ENCODE data around the gene IFT122. TPM values are rescaled to one million over a fixed set of nuclear protein-coding genes. Genes with fewer than 3 reads are reported as not detected.
A peak's percentile ranks its signal among the peaks of the same experiment; 100 is the strongest.

IFT122 gene
- total and polyA plus RNA-seq, 8 donors, result 15.3 to 37.1 (median 21.8) TPM

DNA sequence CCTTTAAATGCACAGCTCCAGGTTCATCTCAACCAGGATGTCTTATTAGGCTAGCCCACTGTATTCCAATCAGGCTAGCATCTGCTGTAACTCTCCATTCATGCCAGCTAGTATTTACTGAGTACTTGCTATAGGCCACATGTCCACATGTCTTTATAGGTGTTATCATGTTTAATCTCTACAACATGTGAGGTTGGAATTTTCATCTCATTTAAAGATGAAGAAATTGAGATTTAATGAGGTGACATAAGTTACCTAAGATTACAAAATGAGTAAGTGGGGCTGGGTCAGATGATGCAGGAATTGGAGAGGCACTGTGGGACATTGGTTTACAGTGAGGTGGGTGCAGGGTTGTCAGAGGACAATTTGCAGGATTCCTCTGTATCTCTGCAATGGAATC lies 2.9 kb downstream of the IFT122 start:
- Histone ChIP-seq H3K4me1 (peaks cover 40 to 64% (median 62%) of the 10 kb centered on the region in 3 donors), H3K27ac (peak overlapping the region in 1 of 4 donors; percentile 84), H3K36me3 (no peaks in the 10 kb centered on the region), H3K27me3 (no peaks in the 10 kb centered on the region), H3K4me3 (no peak overlapping the region), H3K9me3 (no peaks in the 10 kb centered on the region)
- DNase-seq, result no peak
- intact Hi-C loops (cut with DNase I), result no loop called here
- ATAC-seq, result no peak
- FAIRE-seq, result no peak
- TF ChIP-seq, protein P1, sequence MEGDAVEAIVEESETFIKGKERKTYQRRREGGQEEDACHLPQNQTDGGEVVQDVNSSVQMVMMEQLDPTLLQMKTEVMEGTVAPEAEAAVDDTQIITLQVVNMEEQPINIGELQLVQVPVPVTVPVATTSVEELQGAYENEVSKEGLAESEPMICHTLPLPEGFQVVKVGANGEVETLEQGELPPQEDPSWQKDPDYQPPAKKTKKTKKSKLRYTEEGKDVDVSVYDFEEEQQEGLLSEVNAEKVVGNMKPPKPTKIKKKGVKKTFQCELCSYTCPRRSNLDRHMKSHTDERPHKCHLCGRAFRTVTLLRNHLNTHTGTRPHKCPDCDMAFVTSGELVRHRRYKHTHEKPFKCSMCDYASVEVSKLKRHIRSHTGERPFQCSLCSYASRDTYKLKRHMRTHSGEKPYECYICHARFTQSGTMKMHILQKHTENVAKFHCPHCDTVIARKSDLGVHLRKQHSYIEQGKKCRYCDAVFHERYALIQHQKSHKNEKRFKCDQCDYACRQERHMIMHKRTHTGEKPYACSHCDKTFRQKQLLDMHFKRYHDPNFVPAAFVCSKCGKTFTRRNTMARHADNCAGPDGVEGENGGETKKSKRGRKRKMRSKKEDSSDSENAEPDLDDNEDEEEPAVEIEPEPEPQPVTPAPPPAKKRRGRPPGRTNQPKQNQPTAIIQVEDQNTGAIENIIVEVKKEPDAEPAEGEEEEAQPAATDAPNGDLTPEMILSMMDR (IDR thresholded peaks at IDR 0.05), result no peak

DNA sequence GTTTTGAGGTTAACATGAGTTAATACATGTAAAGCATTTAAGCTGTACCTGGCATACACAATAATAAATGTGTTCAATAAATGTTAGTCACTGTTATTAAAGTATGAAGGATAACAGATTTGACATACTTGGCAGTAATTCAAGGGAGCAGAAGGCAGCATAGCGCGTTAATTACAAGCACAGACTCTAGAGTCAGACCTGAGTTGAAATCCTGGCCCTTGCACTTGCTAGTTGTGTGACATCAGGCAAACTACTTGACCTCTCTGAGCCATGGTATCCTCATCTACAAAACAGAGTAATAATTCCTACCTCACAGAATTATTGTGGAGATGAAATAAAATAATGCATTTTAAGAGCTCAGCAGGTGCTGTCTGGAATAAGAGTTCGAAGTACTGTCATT lies 5.4 kb downstream of the IFT122 start:
- peak overlapping the region in 2 of 4 donors; percentile 68 to 84 for H3K27ac ChIP-seq
- H3K36me3 ChIP-seq, result no peaks in the 10 kb centered on the region
- H3K27me3 ChIP-seq, result no peaks in the 10 kb centered on the region
- TF ChIP-seq, protein P1 (IDR thresholded peaks at IDR 0.05), result no peak
- H3K9me3 ChIP-seq, result no peaks in the 10 kb centered on the region
- intact Hi-C loops (cut with DNase I), result no loop called here
- WGBS, 2 donors, result 22 to 24% methylated on average over 3 of the region's 3 CpGs
- peak in 1 of 4 donors; percentile 24 for ATAC-seq
- FAIRE-seq, result no peak
- H3K4me3 ChIP-seq, result no peak overlapping the region
- DNase-seq, result no peak
- peaks cover 52 to 72% (median 69%) of the 10 kb centered on the region in 3 donors for H3K4me1 ChIP-seq

DNA sequence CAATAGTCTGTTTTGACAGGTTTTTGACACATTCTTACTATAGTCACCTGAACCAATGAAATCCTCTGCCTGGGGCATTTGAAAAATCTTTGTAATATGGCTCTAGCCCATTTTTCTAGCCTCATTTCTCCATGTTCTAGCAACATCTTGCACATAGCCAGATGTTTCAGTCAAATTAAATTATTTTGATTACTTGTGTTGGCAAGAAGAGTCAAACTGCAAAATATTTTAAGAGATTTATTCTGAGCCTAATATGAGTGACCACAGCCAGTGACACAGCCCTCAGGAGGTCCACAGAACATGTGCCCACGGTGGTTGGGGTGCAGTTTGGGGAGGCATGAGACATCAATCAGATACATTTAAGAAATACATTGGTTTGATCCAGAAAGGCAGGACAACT lies 6.9 kb downstream of the IFT122 start:
- WGBS, 2 donors, result 25 to 28% methylated on average over 1 of the region's 1 CpG
- no peak for ATAC-seq
- peak overlapping the region in 2 of 4 donors; percentile 73 to 84 for H3K27ac ChIP-seq

DNA sequence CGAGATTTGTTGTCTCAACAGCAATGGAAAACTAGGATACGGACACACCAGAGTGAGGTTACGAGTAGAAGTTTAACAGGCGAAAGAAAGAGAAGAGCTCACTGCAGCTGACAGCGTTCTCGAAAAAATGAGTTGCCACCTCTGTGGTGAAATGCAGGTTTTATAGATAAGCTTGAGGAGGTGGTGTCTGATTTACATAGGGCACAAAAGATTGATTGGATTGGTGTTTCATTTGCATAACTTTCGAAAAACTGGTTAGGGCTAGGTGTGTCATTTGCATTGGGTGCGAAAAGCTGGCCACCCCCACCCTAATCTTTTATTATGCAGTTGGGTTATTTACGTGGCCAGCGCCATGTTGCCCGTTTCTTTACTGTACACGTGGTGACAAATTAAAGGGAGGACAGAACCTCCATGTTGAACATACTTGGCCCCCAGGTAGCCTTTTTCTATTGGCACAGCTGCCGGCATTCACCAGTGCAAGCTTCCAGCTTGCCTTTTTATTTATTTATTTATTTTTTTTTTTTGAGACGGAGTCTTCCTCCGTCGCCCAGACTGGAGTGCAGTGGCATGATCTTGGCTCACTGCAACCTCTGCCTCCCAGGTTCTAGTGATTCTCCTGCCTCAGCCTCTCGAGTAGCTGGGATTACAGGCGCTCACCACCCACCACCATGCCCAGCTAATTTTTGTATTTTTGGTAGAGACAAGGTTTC lies 8.3 kb downstream of the IFT122 start:
- Histone ChIP-seq H3K9me3 (no peaks in the 10 kb centered on the region), H3K4me1 (peaks cover 29 to 50% (median 49%) of the 10 kb centered on the region in 3 donors), H3K27me3 (no peaks in the 10 kb centered on the region), H3K4me3 (peak overlapping the region in 2 of 4 donors; percentile 8 to 16), H3K36me3 (no peaks in the 10 kb centered on the region), H3K27ac (peak overlapping the region; percentile 70 to 84 (median 72))
- intact Hi-C loops (cut with DNase I), result no loop called here
- DNase-seq (peak in 4 of 6 donors; percentile 50 to 63 (median 62)), ATAC-seq (peak; percentile 55 to 73 (median 64)), FAIRE-seq (no peak)
- 27 to 32% methylated on average over 18 of the region's 18 CpGs for WGBS, 2 donors
- TF ChIP-seq, protein P1 (IDR thresholded peaks at IDR 0.05), result no peak

More for the DNA sequence above, 6.9 kb downstream of the IFT122 start:
- DNase-seq (no peak), FAIRE-seq (no peak)
- H3K27me3 ChIP-seq, result no peaks in the 10 kb centered on the region
- H3K4me1 ChIP-seq, result peaks cover 41 to 64% (median 63%) of the 10 kb centered on the region in 3 donors
- H3K9me3 ChIP-seq, result no peaks in the 10 kb centered on the region
- H3K36me3 ChIP-seq, result no peaks in the 10 kb centered on the region
- TF ChIP-seq, protein P1 (IDR thresholded peaks at IDR 0.05), result no peak
- intact Hi-C loops (cut with DNase I), result no loop called here
- H3K4me3 ChIP-seq, result peak overlapping the region in 1 of 4 donors; percentile 16

Data from pancreas (tissue), 10 donors.